ENCODE data around the gene TTC7B.

TTC7B gene

GRCh38 chr14:90674043-90674670 is 142.1 kb downstream of the TTC7B start:
- no peak for DNase-seq (ENCODE audit: low spot score)

DNA sequence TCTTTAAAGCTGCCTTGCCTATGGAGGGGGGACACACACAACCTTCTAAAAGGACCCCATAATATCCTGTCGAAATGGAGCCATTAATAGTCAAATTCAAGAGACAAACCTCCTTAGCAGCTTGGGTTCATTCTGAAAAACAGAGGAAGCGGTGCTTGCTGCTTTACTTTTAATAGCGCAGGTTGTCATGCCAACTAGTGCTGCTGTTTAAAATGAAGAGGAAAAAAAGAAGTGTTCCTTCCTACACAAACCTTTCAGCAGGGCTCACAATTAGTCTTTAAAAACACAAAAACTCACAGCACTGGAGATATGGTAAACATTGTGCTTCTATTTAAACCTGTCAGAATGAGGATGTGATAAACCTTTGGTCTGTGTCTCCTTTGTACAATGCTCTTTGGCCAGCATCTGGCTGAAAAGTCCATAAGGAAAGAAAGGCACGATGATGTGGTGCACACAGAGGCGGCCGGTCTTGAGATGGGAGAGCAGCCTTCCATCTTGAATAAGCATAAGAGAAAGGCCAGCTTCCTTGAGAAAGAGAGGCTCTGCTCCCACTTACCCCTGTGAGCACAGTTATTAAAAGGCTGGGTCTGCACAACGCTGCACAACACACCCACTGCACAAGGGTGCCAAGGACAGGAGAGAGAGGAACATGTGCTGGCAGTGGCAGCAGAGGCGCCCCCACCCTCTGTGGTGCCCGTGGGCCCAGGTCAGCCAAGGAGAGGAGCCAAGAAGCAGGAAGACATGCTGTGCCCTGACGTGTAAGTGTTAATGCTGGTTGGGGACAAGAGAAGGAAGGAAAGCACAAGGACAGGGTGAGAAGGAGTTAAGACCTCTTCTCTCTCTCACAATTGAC is 144.6 kb downstream of the TTC7B start:
- DNase-seq (ENCODE audit: low spot score) = no peak

DNA sequence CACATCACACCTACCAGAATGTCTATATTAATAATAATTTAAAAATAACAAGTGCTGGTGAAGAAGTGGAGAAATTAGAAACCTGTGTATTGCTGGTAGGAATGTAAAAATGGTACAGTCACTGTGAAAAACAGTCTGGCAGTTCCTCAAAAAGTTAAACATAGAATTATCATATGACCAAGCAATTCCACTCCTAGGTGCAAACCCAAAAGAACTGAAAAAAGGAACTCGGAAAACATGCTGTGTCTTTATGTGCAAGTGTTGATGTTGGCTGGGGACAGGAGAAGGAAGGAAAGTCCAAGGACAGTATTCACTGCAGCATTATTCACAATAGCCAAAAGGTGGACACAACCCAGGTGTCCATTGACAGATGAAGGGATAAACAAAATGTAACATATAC is 146.5 kb downstream of the TTC7B start:
- DNase-seq (ENCODE audit: low spot score) = no peak

DNA sequence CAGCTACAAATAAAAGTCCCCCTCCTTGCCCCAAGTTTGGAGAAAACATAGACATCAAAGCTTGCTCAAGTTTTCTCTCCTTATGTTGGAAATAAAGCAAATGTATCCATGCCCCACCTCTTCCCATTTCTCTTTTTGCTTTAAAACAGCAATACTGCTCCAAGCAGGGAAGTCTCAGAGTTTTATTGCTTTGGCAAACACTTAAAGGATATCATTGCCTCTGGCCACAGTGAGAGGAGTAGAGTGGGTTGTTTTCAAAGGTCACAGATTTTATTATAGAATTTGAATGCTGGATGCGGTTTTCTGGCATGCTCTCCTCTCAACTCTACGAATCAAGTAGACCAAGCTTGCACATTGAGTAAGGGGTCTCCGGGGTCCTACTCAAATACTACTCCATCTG is 149.7 kb downstream of the TTC7B start:
- no peak for DNase-seq (ENCODE audit: low spot score)

DNA sequence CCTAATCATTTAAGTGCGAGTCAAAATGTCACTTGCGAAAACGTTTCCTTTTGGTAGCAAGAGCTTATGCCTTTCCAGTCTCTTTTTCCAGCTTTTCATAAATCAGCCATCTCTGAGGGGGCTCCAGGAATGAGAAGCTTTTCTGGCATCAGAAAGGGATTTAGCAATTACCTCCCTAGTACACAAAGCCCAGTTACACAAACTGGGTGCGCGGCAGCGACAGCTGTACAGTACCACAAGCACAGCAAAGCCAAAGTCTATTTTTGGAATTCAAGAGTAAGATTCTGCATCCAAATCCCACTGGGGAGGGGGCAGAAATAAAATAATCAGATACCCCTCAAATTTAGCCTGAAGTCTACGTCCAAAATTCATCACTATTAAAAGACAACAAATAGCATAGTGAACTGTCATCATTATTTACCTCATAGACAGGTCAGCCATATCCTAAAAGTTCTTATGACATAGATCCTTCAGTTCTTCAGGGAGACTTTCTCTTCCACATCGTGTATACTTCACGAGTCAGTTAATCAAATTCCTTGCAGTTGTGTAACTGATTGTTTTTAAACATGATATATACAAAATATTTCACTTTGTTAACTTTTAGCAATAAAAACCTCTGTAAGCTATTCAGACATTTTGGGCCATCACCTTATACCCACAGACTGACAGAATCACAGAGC is 150.8 kb downstream of the TTC7B start:
- DNase-seq (ENCODE audit: low spot score) = no peak

- DNase-seq (ENCODE audit: low spot score) = no peak
Observed at GRCh38 chr14:90664911-90665310, 151.3 kb downstream of the TTC7B start.

DNA sequence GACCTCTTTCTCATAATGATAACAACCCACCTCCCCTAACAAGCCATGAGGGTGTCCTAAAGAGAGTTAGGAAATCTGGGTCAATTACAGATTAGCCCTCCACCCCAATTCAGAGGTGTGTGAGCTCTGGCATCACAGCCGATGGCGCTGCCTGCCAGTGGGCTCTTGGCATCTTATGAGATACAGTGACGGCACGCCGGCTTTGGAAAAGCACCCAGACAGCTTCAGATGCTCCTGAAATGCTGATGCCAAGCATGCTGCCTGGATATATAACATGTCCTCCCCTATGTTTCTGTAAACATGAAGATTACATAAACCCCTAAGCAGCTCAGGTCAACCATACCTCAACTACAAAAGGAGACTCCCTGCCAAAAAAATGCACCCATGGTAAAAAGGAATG is 152.6 kb downstream of the TTC7B start:
- no peak for DNase-seq (ENCODE audit: low spot score)

DNA sequence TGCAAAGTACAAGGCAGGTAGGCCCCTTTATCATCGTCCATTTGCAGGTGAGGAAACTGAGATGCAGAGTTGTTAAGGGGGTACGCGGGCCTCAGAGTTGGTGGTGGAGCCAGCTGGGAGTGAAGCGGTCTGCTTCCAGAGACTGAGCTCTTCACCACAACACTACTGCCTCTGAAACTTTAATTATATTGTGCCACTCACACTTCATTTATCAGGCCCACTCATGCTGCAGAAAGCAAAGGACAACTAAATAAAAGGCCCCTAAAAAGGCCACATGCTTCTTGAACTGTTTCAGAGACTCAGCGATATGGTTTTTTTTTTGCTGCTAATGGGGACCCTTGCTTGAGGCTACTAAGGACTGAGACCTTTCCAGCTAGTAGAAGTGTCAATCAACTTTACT is 153.1 kb downstream of the TTC7B start:
- no peak for DNase-seq (ENCODE audit: low spot score)

DNA sequence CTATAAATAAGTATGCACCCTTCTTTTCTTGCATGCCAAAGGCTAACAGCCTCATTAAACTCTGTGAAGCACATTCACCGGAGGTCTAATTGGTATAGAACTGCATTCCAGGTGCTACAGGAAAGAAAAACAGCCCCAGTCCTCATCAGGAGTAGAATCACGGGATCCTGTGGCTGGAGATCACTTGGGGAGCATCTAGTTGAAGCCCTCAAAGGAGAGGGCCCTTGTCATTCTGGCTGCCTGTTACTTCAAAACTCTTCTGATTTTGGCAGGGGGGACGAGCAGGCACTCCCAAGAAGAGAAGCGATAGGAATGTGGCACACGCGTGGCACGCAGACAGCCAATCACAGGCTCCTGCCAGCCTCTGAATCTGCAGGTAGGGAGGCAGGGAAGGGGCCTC is 154.4 kb downstream of the TTC7B start:
- DNase-seq (ENCODE audit: low spot score) = no peak

- DNase-seq (ENCODE audit: low spot score) = no peak
Observed at GRCh38 chr14:90660865-90661570, 155.2 kb downstream of the TTC7B start.

GRCh38 chr14:90659156-90659555 is 157.1 kb downstream of the TTC7B start:
- no peak for DNase-seq (ENCODE audit: low spot score)

GRCh38 chr14:90658541-90658967 is 157.7 kb downstream of the TTC7B start:
- DNase-seq (ENCODE audit: low spot score) = no peak

DNA sequence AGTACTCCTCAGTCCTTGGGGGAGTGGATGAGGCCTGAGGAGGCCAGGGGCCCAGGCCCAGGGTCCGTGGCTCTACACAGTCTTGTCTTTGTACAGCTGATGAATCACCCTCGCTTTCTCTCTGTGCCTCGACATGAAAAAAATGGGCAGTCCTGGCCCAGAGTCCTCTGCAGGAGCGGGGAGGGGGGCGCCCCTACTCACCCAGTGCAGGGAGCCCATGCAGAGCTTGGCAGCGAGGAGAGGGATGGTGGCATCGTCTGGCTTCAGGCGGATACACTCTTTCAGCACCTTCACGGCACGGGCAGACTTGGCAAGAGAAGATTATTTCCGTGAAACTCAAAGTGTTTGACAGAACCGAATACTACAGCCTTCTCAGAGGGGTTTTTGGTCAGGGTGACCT is 159.3 kb downstream of the TTC7B start:
- DNase-seq (ENCODE audit: low spot score) = no peak

- DNase-seq (ENCODE audit: low spot score) = no peak
Observed at GRCh38 chr14:90655829-90656228, 160.4 kb downstream of the TTC7B start.

- DNase-seq (ENCODE audit: low spot score) = no peak
Observed at GRCh38 chr14:90654831-90655276, 161.4 kb downstream of the TTC7B start.

DNA sequence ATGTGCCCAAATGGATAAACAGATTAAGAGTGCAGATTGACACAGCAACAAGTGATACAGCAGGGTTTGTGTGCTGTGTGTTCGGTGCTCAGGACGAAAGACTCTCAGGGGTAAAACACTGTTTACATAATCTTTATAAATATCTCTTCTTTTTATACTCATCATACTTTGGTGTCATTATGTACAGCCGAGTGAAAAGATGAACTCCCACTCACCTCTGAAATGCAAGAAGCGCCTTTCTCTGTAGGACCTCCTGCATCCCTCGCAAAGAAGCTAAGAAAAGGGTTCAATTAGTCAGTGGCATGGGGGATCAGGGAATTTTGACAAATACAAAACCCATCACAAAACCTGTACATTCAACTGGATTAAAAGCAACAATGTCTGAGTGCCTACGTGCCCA is 163.6 kb downstream of the TTC7B start:
- no peak for DNase-seq (ENCODE audit: low spot score)

- no peak for DNase-seq (ENCODE audit: low spot score)
Observed at GRCh38 chr14:90651976-90652560, 164.2 kb downstream of the TTC7B start.

- no peak for DNase-seq (ENCODE audit: low spot score)
Observed at GRCh38 chr14:90651271-90651804, 164.9 kb downstream of the TTC7B start.

- no peak for DNase-seq (ENCODE audit: low spot score)
Observed at GRCh38 chr14:90649557-90650135, 166.6 kb downstream of the TTC7B start.

- DNase-seq (ENCODE audit: low spot score) = no peak
Observed at GRCh38 chr14:90649083-90649482, 167.1 kb downstream of the TTC7B start.

GRCh38 chr14:90648421-90648820 is 167.8 kb downstream of the TTC7B start:
- DNase-seq (ENCODE audit: low spot score) = no peak
